CD1c-positive myeloid dendritic cell (primary cell): ENCODE results near the gene SERTAD3.
"Not testable (repeated sequence)": the region's sequence is repeated elsewhere in the genome, so short reads cannot be mapped to it uniquely, and the experiment has no call there.

ENCODE experiments used
- DNase-seq: peaks from one replicate; pipeline ENCODE4 v3.0.0-alpha.2; 2016; ENCODE audit errors: extremely low spot score

The SERTAD3 gene

DNA sequence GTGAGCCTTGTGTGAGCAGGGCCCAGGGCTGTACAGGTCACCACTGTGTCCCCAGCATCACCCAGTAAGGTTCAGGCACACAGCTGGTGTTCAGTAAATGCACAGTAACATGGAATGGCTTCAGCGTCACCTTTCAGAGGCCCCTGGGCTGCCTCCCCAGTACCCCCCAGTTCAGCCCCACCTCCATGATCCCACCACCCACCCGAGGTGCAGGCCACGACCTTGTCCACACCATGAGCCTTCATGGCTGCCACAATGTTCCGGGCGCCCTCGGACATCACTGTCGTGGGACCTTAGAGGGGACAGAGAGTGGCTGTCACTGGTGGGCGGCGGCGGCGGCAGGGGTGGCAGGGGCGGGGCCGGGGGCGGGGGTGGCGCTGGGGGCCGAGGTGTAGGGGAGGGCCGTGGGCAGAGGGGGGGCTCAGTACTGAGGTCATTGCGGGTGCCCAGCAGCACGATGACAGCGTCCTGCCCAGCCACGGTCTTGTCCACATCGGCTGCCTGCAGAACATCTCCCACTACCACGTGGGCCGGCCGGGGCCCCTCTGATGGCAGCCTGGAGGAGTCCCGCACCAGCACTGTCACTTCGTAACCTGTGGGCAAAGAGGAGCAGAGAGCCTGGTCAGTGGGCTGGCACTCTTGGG, 13.9 kb upstream of the SERTAD3 start:
- DNase-seq: no peak

DNA sequence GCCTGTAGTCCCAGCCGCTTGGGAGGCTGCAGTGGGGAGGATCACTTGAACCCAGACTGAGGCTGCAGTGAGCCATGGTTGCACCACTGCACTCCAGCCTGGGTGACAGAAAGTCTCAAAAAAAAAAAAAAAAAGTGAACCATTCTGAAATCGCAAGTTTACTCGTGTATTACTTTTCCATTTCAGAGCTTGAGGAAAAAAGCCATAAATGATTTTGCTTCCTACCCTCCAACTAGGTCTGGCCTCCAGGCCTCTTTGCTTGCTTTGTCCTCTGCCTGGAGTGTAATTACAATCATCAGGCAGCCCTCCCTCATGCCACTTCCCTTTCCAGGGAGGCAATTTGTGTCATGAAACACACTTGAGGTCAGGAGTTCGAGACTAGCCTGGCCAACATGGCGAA, 12.9 kb upstream of the SERTAD3 start:
- DNase-seq: no peak

DNA sequence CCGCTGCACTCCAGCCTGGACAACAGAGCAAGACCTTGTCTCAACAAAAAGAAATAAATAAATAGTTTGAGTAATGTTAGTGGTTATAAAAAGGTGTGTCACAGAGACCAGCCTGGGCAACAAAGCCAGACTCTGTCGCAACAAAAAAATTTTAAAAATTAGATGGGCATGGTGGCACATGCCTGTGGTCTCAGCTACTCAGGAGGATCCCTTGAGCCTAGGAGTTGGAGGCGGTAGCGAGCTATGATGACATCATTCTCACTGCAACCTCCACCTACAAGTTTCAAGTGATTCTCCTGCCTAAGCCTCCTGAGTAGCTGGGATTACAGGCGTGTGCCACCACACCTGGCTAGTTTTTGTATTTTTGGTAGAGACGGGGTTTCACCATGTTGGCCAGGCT, 9.8 kb upstream of the SERTAD3 start:
- DNase-seq: not testable (repeated sequence)

- DNase-seq: no peak
These were observed 9.1 kb upstream of the SERTAD3 start for GRCh38 chr19:40453151-40453735.

- DNase-seq: no peak
These were observed 7.9 kb upstream of the SERTAD3 start for GRCh38 chr19:40452016-40452415.

DNA sequence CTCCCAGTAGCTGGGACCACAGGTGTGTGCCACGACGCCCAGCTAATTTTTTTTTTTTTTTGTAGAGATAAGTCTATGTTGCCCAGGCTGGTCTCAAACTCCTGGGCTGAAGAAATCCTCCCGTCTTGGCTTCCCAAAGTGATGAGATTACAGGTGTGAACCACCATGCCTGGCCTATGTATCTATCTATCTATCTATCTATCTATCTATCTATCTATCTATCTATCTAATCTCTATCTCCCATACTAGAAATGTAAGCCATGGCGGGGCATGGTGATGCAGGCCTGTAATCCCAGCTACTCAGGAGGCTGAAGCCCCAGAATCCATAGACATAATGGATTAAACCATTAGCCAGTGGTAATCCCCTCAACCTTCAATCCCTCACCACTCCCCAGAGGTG, 6.5 kb upstream of the SERTAD3 start:
- no peak for DNase-seq

GRCh38 chr19:40449506-40449905, 5.4 kb upstream of the SERTAD3 start:
- DNase-seq: no peak

GRCh38 chr19:40446263-40446784, 2.2 kb upstream of the SERTAD3 start:
- no peak for DNase-seq

GRCh38 chr19:40445780-40446262, 1.7 kb upstream of the SERTAD3 start:
- no peak for DNase-seq

- DNase-seq: peak; percentile 21
These were observed 734 bp upstream of the SERTAD3 start for GRCh38 chr19:40444825-40445312.

- DNase-seq: peak; percentile 99
These were observed 770 bp downstream of the SERTAD3 start for GRCh38 chr19:40443131-40443999.

DNA sequence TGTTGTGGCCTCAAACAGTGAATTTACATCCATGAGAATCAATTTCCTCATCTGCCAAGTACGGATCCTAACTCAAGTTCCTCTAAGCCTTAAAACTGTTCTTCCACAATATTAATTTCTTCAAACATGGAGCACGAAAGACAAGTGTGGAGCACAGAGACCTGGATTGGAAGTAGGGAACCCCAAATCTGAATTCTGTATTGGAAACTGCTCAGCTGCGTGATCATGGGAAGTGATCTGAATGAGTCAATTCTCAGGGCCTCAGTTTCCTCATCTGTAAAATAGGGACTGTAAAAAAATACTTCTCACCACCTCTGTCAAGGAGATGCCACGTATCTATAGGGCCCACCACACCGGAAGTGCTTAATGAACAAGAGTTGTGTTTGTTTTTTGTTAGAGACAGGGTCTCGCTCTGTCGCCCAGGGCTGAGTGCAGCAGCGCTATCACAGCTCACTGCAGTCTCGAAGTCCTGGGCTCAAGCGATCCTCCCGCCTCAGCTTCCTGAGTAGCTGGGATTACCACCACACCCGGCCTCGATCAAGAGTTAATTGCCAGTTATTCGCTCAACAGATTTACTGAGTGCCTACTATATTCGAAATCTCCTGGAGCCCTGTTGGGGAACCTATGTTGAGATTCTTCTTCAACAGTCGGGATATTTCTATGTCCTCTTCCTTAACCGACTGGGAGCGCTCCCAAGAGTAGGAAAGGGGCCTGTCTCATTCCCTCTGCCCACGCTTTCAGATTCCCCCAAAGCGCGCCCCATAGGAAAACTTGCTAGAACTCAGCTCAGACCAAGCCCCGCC, 1.6 kb downstream of the SERTAD3 start:
- peak; percentile 27 for DNase-seq

DNA sequence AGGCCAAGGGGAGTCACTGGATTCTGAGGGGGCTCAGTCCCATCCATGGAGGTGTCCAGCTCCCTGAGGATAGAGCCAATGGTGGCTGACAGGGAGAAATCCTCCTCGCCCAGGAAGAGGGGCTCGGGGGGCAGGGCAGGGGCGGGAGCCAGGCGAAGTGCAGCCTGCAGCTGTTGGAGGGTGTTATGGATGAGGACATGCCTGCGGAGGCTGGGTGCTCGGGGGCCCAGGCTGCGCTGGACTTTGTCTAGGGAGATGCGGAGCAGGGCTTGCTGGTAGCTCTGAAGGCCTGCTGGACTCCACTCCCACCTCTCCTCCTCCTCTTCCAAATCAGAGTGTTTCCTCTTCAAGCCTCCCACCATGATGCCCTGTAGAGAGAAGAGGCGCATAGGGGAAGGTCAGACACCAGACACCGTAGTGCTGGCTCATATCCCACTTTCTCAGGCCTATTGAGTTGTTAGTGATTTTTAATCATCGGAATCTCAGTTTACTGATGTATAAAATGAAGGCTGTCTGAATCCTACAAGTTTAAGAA, 2.3 kb downstream of the SERTAD3 start:
- no peak for DNase-seq

DNA sequence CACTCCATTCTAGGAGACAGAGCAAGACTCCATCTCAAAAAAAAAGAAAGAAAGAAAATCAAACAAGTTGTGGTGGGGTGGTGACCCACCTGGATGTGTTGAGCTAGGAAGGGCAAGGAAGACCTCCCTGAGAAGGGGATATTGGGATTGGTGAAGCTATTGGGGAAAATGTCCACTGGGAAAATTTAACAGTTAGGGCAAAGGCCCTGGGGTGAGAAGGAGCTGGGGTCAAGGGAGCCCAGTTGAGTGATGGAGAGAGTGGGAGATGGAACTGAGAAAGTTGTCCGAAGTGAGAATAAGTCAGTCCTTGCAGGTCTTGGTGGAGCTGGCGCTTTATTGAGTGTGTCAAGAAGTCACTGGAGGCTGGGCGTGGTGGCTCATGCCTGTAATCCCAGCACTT, 5.9 kb downstream of the SERTAD3 start:
- no peak for DNase-seq

DNA sequence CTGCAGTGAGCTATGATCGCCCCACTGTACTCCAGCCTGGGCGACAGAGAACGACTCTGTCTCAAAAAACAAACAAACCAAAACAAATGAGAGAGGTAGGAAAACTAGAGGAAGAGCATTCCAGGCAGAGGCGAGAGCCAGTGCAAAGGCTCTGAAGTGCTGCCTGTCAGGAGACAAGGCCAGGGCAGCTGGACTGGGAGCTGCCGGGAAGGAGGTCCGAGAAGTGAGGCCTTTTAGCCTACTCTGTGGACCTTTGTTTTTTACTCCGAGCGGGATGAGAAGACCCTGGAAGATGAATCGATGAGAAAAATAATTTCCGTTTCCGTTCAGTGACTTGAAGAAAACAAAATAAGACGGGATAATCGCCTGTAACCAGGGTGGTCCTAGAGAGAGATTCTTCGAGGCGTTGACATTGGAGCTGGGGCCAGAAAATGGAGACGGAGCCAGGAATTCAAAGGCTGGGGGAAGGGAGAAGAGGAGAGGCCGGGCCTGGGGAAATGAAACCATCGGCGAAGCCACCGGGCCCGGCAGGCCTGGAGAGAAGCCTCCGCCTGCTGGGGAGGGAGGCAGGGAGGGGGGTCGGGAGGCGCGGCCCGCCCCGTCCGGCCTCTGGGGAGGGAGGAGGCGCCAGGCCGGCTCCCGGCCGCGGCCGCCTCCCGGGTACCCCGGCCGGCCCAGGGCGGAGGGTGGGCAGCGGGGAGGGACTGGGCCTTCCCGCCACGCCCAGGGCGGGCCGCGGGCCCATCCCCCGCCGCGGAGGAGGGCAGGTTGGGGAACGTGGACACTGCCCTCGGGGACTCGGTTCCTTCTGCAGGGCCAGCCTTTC, 10.5 kb downstream of the SERTAD3 start:
- DNase-seq: peak; percentile 95

DNA sequence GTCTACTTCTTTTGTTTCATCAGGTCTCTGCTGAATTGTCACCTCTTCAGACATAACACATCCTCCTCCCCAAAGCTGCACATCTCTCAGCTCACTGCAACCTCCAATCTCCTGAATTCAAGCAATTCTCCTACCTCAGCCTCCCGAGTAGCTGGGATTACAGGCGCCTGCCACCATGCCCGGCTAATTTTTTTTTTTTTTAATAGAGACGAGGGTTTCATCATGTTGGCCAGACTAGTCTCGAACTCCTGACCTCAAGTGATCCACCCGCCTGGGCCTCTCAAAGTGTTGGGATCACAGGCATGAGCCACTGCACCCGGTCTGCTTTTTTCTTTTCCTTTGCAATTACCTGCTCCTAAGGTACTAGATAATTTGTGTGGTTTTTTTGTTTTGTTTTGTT, 11.4 kb downstream of the SERTAD3 start:
- not testable (repeated sequence) for DNase-seq

- no peak for DNase-seq
These were observed 12.4 kb downstream of the SERTAD3 start for GRCh38 chr19:40431698-40432097.

GRCh38 chr19:40430242-40430641, 13.9 kb downstream of the SERTAD3 start:
- DNase-seq: not testable (repeated sequence)

GRCh38 chr19:40428197-40428596, 15.9 kb downstream of the SERTAD3 start:
- DNase-seq: not testable (repeated sequence)
